ENCODE results near the gene GABRB3.

The GABRB3 gene

GRCh38 chr15:26623071-26623470 lies 149.8 kb downstream of the GABRB3 start:
- no peak for DNase-seq

- no peak for DNase-seq
These were observed 151.1 kb downstream of the GABRB3 start for GRCh38 chr15:26621816-26622215.

- no peak for DNase-seq
These were observed 152.1 kb downstream of the GABRB3 start for GRCh38 chr15:26620528-26621458.

GRCh38 chr15:26615927-26616302 lies 157.0 kb downstream of the GABRB3 start:
- DNase-seq, result no peak

GRCh38 chr15:26615188-26615926 lies 157.5 kb downstream of the GABRB3 start:
- DNase-seq, result no peak

GRCh38 chr15:26614734-26615133 lies 158.1 kb downstream of the GABRB3 start:
- no peak for DNase-seq

GRCh38 chr15:26598704-26599103 lies 174.2 kb downstream of the GABRB3 start:
- DNase-seq, result no peak

GRCh38 chr15:26595611-26596010 lies 177.3 kb downstream of the GABRB3 start:
- no peak for DNase-seq

GRCh38 chr15:26590676-26591075 lies 182.2 kb downstream of the GABRB3 start:
- DNase-seq, result no peak

- no peak for DNase-seq
These were observed 190.0 kb downstream of the GABRB3 start for GRCh38 chr15:26582840-26583239.

- DNase-seq, result no peak
These were observed 191.9 kb downstream of the GABRB3 start for GRCh38 chr15:26580943-26581342.

GRCh38 chr15:26572602-26573350 lies 200.1 kb downstream of the GABRB3 start:
- DNase-seq, result no peak

- DNase-seq, result no peak
These were observed 201.5 kb downstream of the GABRB3 start for GRCh38 chr15:26571346-26571745.

- no peak for DNase-seq
These were observed 207.3 kb downstream of the GABRB3 start for GRCh38 chr15:26565542-26565941.

- DNase-seq, result no peak
These were observed 208.5 kb downstream of the GABRB3 start for GRCh38 chr15:26564361-26564760.

- no peak for DNase-seq
These were observed 210.5 kb downstream of the GABRB3 start for GRCh38 chr15:26562336-26562735.

GRCh38 chr15:26561896-26562295 lies 211.0 kb downstream of the GABRB3 start:
- DNase-seq, result no peak

- no peak for DNase-seq
These were observed 211.7 kb downstream of the GABRB3 start for GRCh38 chr15:26561130-26561529.

GRCh38 chr15:26555898-26556297 lies 217.0 kb downstream of the GABRB3 start:
- DNase-seq, result no peak

- no peak for DNase-seq
These were observed 221.4 kb downstream of the GABRB3 start for GRCh38 chr15:26551473-26551872.

- DNase-seq, result no peak
These were observed 222.0 kb downstream of the GABRB3 start for GRCh38 chr15:26550880-26551279.

- DNase-seq, result no peak
These were observed 235.2 kb downstream of the GABRB3 start for GRCh38 chr15:26537663-26538062.

GRCh38 chr15:26531489-26531888 lies 241.4 kb downstream of the GABRB3 start:
- no peak for DNase-seq

Measured in right hindlimb (tissue), 1 donor.